Measurements from ENCODE around the gene S100A4.
"Not testable (repeated sequence)": the region's sequence is repeated elsewhere in the genome, so short reads cannot be mapped to it uniquely, and the experiment has no call there.

Gene S100A4

DNA sequence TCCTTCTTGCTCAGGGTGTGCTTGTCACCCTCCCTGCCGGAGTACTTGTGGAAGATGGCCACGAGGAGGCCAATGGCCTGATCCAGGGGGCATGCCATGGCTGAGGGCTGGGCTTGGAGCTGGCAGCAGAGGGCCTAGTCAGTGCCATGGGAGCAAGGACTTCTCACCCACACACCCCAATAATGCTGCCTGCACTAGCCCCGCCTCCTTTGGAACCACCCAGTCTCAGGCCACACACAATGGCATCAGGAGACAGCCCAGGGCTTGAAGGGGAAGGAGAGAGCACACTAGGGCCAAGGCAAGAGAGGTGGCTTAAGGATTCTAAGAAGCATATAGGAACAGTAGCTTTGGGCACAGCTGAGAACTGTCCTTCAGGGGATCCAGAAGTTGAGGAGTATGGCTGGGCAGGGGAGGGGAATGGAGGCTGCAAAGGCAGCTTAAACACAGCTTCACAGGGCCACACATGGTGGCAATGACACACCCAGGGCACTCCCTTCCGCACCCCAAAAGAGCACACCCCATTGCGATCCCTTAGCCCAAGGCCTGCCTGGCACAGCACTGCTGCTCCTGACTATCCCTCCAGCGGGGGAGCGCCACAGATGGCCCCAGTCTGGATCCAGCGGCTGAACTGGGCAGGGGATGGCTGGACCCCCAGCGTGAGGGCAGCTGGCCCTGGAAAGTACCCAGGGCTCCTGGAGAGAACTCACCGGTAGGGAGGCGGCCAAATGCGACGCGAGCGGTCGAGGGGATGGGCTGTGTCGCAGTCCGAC, 10.2 kb downstream of the S100A4 start, which contains the start of gene S100A6:
TSS of gene S100A6 (minus strand) at position 750 of the 770 bp plus-strand sequence. CDS start at position 98, 652 bp downstream.
- in situ Hi-C loops (cut with MboI; ENCODE audit: low sequenced_read_pairs) = no loop called here

DNA sequence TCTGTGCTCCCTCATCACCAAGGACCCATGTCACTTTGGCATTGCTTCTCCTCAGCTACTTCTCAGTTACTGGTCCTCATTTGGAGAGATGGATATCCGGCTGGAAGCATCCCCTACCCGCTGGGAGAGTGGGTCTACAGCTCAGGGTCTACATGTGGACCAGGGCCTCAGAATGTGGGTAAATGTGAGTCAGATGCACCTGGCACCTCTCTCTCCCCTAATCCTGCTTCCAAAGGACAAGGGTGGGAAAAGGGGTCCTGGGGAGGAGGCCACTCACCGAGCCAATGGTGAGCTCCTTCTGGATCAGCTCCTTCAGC, 10.7 kb downstream of the S100A4 start:
- in situ Hi-C loops (cut with MboI; ENCODE audit: low sequenced_read_pairs) = loop anchor here (5.0 kb wide), 1 partner anchor 32 kb away; the partner anchor contains the start of gene S100A2

DNA sequence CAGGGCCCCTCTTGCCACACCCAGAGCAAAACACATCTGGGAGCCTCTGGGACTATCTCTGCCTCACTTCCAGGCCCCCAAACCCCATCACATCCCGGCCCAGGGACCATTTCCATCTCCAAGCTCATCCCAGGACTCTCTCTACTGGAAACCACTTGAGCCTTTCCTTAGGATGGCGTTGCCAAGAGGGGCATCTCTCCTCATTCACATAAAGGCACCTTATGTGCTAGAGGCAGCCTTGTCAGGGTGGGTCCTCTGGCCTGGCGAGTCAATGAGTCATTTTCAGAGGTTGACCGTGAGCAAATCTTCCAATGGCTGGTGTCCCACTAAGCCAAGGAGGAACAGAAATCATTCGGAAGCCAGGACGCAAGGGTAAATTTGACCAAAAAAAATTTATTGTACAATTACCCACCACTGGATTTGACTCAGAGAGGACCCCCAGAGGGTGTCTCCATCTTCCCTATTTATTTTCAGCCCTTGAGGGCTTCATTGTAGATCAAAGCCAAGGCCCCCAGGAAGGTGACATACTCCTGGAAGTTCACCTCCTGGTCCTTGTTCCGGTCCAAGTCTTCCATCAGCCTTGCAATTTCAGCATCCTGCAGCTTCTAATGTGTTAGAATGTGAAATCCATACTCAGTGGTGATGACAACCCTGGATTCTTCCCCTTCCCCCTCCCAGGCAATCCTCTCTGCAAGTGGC, 11.2 kb downstream of the S100A4 start:
- in situ Hi-C loops (cut with MboI; ENCODE audit: low sequenced_read_pairs) = loop anchor here (5.0 kb wide), 1 partner anchor 33 kb away; the partner anchor contains the start of gene S100A2

DNA sequence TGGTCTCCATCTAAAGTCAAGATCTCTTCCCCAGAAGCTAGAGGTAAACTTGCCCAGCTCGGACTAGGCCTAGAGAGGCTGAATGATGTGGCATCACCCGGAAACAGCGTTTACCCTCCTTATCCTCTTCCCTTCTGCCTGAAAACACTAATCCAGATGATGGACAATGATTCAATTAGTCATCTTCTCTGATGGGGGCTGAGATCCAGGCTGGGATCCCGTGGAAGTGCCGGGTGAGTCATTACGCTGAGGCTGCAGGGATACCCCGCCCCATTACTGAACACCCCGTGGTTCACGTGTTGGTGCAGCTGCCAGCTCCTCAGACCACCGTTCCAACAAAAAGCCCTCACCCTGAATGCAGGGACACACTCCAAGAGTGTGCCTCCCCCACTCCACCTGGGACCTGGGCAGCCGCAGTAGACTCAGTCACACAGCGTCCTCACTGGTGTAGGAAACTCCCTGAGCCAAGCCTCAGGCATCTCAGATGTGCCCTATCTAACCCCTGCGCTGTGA, 11.9 kb downstream of the S100A4 start:
- in situ Hi-C loops (cut with MboI; ENCODE audit: low sequenced_read_pairs) = loop anchor here (5.0 kb wide), 1 partner anchor 34 kb away; the partner anchor contains the start of gene S100A2

DNA sequence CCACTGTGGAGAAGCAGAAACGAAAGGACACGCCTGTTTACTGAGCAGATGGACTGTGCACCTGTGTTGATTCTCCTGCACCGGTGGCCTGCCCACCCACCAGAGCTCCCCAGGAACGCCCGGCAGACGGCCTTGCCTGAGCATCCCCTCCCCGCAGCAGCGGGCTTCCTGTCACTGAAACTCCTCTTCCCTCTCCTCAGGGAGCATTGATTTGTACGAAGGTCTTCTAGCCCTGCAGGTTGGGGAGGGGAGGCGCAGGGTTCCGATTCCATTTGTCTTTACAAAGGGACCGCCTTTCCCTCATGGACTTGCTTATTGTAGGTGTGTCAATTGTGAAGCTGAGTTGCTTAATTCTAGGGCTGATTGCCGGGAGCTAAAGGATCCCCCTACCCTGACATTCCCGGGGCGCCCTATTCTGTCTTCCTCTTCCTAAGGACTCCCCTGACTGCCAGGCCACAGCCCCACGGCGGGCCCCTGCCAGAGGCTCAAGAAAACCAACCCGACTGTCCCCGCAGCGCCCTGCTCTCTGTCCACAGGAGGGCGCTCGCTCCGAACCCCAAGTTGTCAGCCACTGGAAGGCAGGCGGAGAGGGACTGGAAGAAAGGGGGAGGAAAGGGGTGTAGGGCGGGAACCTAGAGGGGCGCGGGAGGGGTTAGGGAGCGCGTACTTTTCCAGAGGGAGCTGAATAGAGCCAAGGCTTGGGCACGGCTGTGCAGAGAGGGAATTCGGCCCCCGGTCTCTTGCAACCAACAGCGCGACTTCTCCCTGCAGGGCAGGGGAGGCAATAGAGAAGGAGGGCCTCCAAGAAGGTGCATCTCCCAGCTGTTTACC, 12.6 kb downstream of the S100A4 start:
- in situ Hi-C loops (cut with MboI; ENCODE audit: low sequenced_read_pairs) = loop anchor here (5.0 kb wide), 1 partner anchor 34 kb away; the partner anchor contains the start of gene S100A2

DNA sequence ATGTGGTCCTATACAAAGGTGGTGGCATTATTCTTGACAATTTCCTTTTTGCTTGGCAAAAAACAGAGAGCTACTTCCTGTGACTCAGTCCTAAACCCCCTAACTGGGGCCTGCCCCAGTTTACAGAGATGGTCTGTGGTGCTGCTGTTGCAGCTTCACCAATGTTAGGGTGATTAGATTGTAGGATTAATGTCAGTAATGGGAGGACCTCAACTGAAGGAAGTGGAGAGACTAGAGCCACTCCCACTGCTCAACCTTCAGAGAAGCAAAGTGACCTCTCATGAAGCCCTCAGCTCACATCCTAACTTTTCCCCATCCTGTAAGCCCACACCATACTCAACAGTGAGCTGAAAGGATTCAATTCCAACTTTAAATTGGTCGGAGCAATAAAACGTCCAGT, 13.4 kb downstream of the S100A4 start:
- in situ Hi-C loops (cut with MboI; ENCODE audit: low sequenced_read_pairs) = loop anchor here (5.0 kb wide), 1 partner anchor 35 kb away; the partner anchor contains the start of gene S100A2

DNA sequence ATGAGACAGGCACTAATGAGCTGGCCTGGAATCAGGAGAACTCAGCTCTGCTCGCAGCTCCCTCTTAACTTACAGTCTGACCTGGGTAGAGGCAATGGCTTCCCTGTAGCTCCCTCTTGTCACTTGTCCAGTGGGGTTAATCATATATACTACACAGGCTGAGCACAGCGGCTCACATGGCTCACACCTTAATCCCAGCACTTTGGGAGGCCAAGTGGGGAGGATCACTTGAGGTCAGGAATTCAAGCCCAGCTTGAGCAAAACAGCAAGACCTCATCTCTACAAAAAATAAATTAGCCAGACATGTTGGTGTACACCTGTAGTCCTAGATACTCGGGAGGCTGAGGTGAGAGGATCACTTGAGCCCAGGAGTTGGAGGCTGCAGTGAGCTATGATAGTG, 14.0 kb downstream of the S100A4 start:
- in situ Hi-C loops (cut with MboI; ENCODE audit: low sequenced_read_pairs) = loop anchor here (5.0 kb wide), 1 partner anchor 36 kb away; the partner anchor contains the start of gene S100A2

DNA sequence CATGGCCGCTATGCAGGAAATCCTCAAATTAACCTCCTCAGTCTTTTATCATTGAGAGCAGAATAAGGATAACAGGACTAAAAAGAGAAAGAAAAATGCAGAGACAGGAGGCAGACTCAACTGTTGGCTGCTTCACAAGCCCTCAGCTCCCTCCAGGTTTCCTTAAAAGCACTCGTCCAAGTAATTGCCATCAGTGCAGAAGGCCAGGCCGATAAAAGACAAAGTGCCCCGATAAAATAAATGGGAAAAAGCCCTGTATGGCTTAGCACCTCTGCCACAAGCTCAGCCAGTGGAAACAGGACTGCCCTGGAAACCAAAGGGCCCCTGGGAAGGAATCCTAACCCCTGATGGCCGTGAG, 17.9 kb downstream of the S100A4 start:
- in situ Hi-C loops (cut with MboI; ENCODE audit: low sequenced_read_pairs) = no loop called here

DNA sequence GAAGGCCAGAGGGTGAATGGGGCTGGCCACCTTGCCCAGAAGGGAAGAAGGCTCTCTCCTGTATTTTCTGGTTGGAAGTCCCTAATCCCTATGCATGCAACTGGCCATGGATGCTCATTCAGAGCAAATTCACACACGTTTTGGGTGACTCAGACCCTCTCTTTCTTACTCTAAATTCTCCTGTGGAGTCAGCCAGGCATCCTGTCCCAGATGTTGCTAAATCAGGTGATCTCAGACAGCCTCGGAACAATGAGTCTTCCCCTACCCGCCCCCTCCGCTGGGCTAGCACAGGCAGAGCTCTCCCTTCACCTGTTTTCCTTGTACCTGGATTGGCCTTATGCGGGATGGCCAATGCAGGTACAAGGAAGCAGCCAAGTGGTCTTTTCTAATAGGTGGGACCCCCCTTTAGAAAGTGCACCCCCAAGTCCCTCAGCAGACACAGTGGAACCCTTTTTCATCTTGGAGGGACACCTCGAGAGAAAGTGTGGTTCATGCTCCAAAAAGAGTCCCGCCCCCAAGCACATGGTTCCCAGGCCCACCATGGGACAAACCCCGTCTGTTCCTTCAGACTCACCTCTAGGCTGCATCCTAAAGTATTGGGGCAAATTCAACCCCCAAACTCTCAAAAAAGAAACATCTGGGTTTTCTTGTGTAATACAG, 18.5 kb downstream of the S100A4 start:
- in situ Hi-C loops (cut with MboI; ENCODE audit: low sequenced_read_pairs) = no loop called here

DNA sequence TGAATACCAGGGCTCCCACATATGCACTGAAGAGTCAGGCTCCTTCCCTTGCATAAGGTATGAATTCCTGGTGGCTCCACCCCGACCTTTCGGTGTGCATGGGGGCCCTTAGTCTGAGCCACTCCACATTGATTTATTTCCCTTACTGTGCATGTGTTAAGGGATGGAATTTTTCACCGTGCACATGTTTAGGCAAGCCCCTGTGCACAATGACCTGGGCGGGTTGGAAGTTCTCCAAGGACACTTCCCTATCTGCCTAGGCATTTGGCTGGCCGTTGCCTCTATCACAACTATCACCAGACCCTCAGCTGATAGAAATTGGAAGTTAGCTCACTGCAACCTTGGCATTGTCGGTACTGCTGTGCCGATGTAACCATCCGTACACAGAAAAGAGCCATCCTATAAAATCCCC, 19.5 kb downstream of the S100A4 start:
- in situ Hi-C loops (cut with MboI; ENCODE audit: low sequenced_read_pairs) = no loop called here

DNA sequence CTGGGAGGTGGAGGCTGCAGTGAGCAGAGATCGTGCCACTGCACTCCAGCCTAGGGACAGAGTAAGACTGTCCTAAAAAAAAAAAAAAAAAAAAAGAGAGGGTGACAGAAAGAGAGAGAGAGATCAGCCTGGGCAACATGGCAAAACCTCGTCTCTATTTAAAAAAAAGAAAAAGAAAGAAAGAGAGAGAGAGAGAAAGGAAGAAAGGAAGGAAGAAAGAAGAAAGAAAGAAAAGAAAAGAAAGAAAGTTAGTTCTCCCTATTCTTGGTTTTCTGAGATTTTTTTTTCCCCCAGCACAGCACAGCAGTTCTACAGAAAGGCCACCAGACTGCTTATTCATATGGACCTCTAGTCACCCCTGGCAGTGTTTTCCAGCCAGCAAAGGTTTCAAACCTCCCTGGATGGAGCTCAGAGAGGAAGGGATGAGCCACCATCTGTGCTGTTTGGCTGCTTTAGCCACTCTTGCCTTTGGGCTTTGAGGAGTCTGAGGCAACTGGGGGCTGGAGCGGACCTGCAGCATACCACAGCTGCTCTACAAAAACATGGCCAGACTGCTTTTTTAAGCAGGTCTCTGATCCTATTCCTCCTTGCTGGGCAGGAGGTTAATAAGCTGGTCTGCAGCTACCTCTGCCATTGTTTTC, 20.4 kb downstream of the S100A4 start:
- in situ Hi-C loops (cut with MboI; ENCODE audit: low sequenced_read_pairs) = no loop called here

DNA sequence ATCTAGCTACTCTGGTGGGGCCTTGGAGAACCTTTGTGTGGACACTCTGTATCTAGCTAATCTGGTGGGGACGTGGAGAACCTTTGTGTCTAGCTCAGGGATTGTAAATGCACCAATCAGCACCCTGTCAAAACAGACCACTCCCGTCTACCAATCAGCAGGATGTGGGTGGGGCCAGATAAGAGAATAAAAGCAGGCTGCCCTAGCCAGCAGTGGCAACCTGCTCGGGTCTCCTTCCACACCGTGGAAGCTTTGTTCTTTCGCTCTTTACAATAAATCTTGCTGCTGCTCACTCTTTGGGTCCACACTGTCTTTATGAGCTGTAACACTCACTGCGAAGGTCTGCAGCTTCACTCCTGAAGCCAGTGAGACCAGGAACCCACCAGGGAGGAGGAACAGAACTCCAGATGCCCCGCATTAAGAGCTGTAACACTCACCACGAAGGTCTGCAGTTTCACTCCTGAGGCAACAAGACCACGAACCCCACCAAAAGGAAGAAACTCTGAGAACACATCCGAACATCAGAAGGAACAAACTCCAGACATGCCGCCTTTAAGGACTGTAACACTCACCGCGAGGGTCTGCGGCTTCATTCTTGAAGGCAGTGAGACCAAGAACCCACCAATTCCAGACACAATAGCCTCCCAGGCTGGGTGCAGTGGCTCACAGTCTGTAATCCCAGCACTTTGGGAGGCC, 23.1 kb downstream of the S100A4 start:
- in situ Hi-C loops (cut with MboI; ENCODE audit: low sequenced_read_pairs) = not testable (repeated sequence)

DNA sequence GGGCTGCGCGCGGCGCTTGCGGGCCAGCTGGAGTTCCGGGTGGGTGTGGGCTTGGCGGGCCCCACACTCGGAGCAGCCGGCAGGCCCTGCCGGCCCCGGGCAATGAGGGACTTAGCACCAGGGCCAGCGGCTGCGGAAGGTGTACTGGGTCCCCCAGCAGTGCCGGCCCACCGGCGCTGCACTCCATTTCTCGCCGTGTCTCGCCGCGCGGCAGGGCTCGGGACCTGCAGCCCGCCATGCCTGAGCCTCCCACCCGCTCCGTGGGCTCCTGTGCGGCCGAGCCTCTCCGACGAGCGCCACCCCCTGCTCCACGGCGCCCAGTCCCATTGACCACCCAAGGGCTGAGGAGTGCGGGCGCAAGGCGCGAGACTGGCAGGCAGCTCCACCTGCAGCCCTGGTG, 23.8 kb downstream of the S100A4 start:
- in situ Hi-C loops (cut with MboI; ENCODE audit: low sequenced_read_pairs) = not testable (repeated sequence)

DNA sequence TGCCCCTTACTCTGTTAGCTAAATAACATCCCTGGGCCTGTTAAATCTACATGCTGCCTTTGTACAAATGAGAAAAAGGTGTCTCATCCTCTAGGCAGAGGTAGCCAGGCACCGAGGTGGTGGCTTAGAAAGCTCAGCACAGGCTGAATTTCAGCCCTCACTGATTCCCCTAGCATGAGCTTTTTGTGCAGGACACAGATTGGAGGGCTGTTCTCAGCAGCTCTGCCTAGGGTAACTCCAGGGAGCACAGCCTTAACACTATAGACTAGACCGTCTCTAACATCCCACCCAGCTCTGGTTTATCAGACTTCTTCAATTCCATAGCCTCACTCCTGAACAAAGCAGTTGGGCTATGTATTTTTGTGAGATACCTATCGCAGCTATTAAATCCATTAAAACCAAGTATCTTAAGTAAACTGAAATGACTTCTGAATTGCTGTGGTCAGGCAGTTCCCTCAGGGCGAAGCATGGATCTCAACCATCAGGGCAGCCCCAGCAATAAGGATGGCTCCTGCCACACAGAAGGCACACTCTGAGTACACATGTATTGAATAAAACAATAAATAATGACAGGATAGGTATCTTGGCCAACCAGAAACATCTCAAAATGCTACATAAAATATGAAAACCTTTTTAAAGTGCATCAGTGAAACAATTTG, 24.7 kb downstream of the S100A4 start:
- in situ Hi-C loops (cut with MboI; ENCODE audit: low sequenced_read_pairs) = no loop called here

DNA sequence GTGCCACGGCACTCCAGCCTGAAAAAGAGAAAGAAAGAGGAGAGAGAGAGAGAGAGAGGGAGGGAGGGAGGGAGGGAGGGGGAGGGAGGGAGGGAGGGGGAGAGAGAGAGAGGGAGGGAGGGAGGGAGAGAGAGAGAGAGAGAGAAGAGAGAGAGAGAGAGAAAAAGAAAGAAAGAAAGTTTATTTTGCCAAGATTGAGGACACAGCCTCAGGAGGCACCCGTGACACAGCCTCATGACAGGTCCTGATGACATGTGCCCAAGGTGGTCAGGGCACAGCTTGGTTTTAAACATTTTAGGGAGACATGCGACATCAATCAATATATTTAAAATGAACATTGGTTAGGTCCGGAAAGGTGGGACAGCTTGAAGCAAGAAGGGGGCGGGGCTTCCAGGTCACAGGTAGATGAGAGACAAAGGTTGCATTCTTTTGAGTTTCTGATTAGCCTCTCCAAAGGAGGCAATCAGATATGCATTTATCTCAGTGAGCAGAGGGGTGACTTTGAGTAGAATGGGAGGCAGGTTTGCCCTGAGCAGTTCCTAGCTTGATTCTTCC, 25.4 kb downstream of the S100A4 start:
- in situ Hi-C loops (cut with MboI; ENCODE audit: low sequenced_read_pairs) = not testable (repeated sequence)

DNA sequence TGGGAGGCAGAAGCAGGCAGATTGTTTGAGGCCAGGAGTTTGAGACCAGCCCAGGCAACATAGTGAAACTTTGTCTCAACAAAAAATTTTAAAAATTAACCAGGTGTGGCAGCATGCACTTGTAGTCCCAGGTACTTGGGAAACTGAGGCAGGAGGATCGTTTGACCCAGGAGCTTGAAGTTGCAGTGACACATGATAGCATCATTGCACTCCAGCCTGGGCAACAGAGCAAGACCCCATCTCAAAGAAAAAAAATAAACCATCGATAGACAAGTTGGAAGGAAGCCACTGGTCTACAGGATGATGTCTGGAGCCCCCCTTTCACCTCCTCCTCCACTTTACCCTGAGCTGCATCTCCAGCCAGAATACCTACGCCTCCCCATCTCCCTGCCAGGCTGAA, 26.4 kb downstream of the S100A4 start:
- in situ Hi-C loops (cut with MboI; ENCODE audit: low sequenced_read_pairs) = loop anchor here (10.0 kb wide), 2 partner anchors 46 to 466 kb away; partner anchors contain the start of genes RAB13 and S100A2

DNA sequence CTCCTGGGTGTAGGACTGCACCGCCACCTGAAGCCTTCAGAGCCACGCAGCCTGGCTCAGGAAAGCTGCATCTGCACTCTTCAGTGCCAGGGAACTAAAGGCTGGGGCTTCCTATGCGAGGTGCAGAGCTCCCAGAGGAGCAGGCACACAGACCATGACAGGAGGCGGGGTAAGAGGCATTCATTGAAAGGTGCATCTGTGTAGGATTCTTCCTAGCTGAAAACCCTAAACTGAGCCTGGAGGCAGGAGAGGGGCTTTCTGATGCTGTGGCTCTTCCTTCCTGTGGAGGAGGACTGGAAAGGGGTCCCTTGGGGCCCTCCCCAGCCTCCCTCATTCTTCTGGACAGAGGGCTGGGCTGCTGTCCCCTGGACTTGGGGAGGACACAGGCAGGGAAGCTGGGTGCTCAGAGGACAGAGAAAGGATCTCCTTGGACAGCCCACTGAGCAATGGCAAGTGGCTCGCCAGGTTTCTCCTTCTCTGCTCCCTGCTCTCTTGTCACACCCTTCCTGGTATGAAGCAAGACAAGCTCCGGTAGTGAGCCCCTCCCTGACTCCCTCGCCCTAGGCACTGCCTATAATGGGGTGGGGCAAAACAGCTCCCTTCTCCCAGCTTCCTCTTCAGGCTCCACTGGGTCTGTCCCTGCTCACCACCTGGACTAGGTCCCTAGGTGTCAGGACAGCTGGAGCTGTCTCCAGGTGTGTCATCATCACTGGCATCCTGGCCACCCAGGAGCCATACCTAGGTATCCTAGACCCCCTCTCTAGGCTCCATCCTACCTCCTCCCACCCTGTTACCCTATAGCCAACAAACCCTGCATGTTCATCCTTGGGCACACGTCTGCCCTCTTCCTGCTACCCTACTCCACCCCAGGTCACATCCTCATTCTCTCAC, 29.9 kb downstream of the S100A4 start:
- in situ Hi-C loops (cut with MboI; ENCODE audit: low sequenced_read_pairs) = loop anchor here (10.0 kb wide), 2 partner anchors 49 to 469 kb away; partner anchors contain the start of genes RAB13 and S100A2
